Epithelial cell of esophagus (primary cell): ENCODE measurements around the gene KRT86.

Experiments
- DNase-seq: peaks from one replicate; pipeline ENCODE4 v3.0.0; 2010; ENCODE audit warnings: low read depth
- H3K4me3 ChIP-seq: 2 replicates; pipeline ENCODE4 v1.5.1; 2011; ENCODE audit warnings: mild to moderate bottlenecking, low read length, control low read depth
- TF ChIP-seq, protein P1 (sequence below): IDR thresholded peaks from 2 replicates; pipeline ENCODE4 v1.5.1; 2011; ENCODE audit warnings: low read depth, mild to moderate bottlenecking, low read length, control low read depth, inconsistent platforms; ENCODE audit not compliant: insufficient read depth; ENCODE audit errors: missing control alignments

Gene KRT86

DNA sequence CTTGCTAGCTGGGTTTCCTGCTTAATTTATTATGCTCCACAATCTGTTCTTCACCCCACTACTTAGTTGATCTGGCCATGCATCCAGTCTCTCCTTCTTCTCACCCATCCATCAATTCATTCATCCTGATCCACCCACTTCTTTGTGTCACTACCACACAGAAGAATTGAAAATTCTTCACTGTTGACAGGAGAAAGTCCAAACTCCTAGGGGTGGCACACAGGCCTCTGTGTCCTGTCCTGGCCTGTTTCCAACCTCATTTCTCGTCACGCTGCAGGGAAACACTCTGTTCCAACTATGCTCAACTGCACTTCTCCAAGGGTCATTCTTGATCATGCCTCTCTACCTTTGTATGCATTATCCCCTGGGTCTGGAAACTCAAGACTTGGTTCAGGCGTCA is 57.4 kb downstream of the KRT86 start:
- no peak overlapping the region for H3K4me3 ChIP-seq
- TF ChIP-seq, protein P1, sequence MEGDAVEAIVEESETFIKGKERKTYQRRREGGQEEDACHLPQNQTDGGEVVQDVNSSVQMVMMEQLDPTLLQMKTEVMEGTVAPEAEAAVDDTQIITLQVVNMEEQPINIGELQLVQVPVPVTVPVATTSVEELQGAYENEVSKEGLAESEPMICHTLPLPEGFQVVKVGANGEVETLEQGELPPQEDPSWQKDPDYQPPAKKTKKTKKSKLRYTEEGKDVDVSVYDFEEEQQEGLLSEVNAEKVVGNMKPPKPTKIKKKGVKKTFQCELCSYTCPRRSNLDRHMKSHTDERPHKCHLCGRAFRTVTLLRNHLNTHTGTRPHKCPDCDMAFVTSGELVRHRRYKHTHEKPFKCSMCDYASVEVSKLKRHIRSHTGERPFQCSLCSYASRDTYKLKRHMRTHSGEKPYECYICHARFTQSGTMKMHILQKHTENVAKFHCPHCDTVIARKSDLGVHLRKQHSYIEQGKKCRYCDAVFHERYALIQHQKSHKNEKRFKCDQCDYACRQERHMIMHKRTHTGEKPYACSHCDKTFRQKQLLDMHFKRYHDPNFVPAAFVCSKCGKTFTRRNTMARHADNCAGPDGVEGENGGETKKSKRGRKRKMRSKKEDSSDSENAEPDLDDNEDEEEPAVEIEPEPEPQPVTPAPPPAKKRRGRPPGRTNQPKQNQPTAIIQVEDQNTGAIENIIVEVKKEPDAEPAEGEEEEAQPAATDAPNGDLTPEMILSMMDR: no peak
- DNase-seq: no peak

DNA sequence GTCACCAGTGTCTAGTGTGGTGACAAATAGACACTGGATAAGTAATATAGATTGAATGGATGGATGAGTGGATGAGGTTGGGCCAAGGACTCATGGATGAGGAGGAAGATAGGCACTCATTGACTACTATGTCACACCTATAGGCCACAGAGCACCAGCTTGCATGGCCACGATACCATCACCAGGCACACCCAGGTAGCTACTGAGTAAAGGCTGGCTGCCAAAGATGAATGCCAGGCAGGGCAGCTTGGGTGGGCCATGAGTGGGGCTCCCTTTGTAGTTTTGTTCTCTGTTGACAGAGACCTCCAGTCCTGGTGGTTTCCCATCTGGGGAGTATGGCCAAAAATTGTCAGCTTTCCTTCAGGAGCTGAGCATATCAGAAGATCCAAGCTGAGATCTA is 57.9 kb downstream of the KRT86 start:
- TF ChIP-seq, protein P1: no peak
- DNase-seq: no peak
- H3K4me3 ChIP-seq: no peak overlapping the region

DNA sequence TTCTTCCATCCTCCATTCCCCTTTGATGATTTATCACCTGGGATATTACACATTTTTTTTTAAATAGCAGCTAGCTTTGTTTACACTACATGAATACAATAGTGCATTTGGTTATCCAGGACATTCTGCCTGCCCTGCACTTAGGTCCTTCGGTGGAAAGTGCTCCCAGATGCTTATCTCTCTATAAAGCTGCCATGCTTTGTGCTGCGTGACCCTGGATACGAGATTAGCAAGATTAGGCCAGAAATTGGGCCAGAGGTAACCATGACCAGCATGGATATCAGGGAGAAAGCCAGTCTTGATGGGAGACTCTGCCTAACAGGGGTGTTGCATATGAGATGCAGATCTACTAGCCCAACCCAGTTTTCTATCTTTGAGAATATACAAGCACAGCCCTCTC is 58.9 kb downstream of the KRT86 start:
- no peak for DNase-seq
- TF ChIP-seq, protein P1: no peak
- no peak overlapping the region for H3K4me3 ChIP-seq

DNA sequence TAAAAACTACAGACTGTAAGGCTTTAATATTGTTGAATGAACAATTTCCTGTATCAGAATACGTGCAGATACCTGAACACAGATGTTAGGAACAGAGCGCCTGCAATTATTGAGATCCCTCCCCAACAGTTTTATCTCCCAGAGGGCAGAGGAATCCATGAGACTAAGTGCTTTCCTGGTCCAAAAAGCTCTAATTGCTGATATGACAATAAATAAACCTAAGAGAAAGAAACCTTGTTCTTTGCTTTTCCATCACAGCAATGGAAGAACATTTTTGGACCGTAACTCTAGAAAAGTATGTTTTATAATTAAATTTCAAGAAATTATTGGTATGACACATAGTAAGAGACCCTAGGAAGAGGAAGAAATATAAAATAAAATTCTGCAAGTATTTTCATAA is 59.7 kb downstream of the KRT86 start:
- DNase-seq: no peak
- H3K4me3 ChIP-seq: no peak overlapping the region
- TF ChIP-seq, protein P1: no peak

DNA sequence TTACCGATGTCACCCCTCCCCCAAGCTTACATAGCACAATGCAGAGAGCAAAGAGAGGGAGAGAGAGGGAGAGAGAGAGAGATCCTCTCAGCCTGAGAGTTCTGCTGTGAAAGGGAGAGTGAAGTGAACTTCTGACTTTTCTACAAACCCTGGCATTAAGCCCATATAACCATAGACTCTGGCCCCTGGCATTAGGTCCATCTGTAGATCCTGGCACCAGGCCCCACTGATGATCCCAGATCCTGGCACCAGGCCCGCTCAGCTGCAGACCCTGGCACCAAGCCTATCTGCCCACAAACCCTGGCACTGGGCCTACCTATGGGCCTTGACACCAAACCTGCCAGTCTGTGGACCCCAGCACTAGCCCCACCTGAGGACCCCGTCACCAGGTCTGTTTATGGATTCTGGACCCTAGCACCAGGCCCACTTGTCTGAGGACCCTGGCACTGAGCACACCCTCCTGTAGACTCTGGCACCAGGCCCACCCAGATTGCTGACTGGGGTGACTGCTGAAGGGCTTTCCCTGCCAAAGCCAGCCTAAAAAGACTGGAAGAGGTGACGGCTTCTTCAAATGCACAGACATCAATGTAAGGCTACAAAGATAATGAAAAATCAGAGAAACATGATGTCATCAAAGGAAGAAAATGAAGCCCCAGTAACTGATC is 61.3 kb downstream of the KRT86 start:
- no peak for DNase-seq

DNA sequence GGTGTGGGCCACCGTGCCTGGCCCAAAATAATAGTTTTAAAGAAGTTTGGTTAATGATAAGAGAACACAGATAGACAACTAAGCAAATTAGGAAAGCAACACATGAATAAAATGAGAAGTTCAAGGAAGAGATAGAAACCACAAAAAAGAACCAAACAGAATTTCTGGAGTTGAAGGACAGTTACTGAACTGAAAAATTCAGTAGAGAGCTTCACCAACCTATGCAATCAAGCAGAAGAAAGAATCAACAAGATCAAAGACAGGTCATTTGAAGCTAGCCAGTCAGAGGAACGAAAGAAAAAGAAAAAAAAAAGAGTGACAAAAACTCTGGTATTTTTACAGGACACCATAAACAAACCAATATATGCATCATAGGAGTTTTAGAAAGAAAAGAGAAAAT is 62.2 kb downstream of the KRT86 start:
- TF ChIP-seq, protein P1: no peak
- H3K4me3 ChIP-seq: no peak overlapping the region
- DNase-seq: no peak

More for the DNA sequence above, 61.3 kb downstream of the KRT86 start:
- TF ChIP-seq, protein P1: no peak
- H3K4me3 ChIP-seq: no peak overlapping the region

DNA sequence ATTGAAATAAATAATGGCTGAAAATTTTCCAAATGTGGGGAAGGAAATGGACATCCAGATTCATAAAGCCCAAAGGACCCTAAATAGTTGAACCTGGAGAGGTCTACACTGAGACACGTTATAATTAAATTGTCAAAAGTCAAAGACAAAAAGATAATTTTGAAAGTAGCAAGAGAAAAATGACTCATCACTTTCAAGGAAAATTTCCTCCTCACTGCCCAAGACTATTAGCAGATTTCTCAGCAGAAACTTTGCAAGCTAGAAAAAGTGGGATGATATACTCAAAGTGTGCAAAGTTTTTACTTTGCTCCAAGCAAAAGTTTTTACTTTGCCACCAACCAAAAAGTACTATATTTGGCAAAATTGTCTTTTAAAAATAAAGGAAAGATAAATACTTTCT is 62.6 kb downstream of the KRT86 start:
- H3K4me3 ChIP-seq: no peak overlapping the region
- peak; percentile 33 for DNase-seq
- TF ChIP-seq, protein P1: no peak
